D341Med (cell line): ENCODE data around the gene VPS26C.

Experiments
- DNase-seq: peaks from one replicate; pipeline ENCODE4 v3.0.0; 2012; ENCODE audit warnings: low spot score

VPS26C gene

GRCh38 chr21:37264808-37265207, 2.3 kb downstream of the VPS26C start:
- DNase-seq, result no peak

GRCh38 chr21:37263827-37264600, 3.1 kb downstream of the VPS26C start:
- DNase-seq, result no peak

GRCh38 chr21:37259426-37259825, 7.7 kb downstream of the VPS26C start:
- DNase-seq, result no peak

GRCh38 chr21:37257967-37258877, 8.9 kb downstream of the VPS26C start:
- DNase-seq, result no peak

GRCh38 chr21:37257511-37257966, 9.6 kb downstream of the VPS26C start:
- no peak for DNase-seq

- DNase-seq, result no peak
These were observed 13.1 kb downstream of the VPS26C start for GRCh38 chr21:37253991-37254390.

GRCh38 chr21:37251294-37251634, 15.9 kb downstream of the VPS26C start:
- no peak for DNase-seq

- DNase-seq, result no peak
These were observed 17.8 kb downstream of the VPS26C start for GRCh38 chr21:37249112-37249904.

GRCh38 chr21:37248298-37248697, 18.8 kb downstream of the VPS26C start:
- no peak for DNase-seq

GRCh38 chr21:37245151-37245550, 22.0 kb downstream of the VPS26C start:
- no peak for DNase-seq

GRCh38 chr21:37244501-37245095, 22.5 kb downstream of the VPS26C start:
- DNase-seq, result no peak

GRCh38 chr21:37243961-37244360, 23.2 kb downstream of the VPS26C start:
- no peak for DNase-seq

- no peak for DNase-seq
These were observed 25.7 kb downstream of the VPS26C start for GRCh38 chr21:37241426-37241825.

GRCh38 chr21:37240978-37241377, 26.2 kb downstream of the VPS26C start:
- no peak for DNase-seq

- DNase-seq, result no peak
These were observed 29.4 kb downstream of the VPS26C start for GRCh38 chr21:37237764-37238163.

GRCh38 chr21:37237346-37237745, 29.8 kb downstream of the VPS26C start:
- no peak for DNase-seq

- DNase-seq, result no peak
These were observed 33.5 kb downstream of the VPS26C start for GRCh38 chr21:37233551-37234146.

- no peak for DNase-seq
These were observed 34.7 kb downstream of the VPS26C start for GRCh38 chr21:37232274-37233018.

GRCh38 chr21:37231671-37232070, 35.5 kb downstream of the VPS26C start:
- DNase-seq, result no peak

- no peak for DNase-seq
These were observed 35.9 kb downstream of the VPS26C start for GRCh38 chr21:37231249-37231645.
